Activated T-helper 1 cell treated with anti-CD3 and anti-CD28 coated beads, Interleukin-12 subunit alpha, Interleukin-12 subunit beta, Interleukin-2, Interleukin-4 antibody, amounts not matched to agents 30 ng/mL and 10 ng/mL and 1 ng/mL, durations not matched to agents 14 hours and 24 hours and 36 hours (primary cell): Measurements from ENCODE around the gene DGAT2. TPM values are rescaled to one million over a fixed set of nuclear protein-coding genes. Genes with fewer than 3 reads are reported as not detected.

Experiments
- DNase-seq: peaks from one replicate; pipeline ENCODE4 v3.0.0; 2021; ENCODE audit warnings: low spot score
- H3K27ac Mint-ChIP-seq: one replicate; pipeline ENCODE4 v1.8.0; 2021; ENCODE audit warnings: mild to moderate bottlenecking, mixed read lengths
- H3K27me3 Mint-ChIP-seq: one replicate; pipeline ENCODE4 v1.8.0; 2022; ENCODE audit warnings: mild to moderate bottlenecking, moderate library complexity, mixed read lengths; ENCODE audit not compliant: insufficient read depth
- H3K36me3 Mint-ChIP-seq: one replicate; pipeline ENCODE4 v1.8.0; 2021; ENCODE audit warnings: low read depth, mixed read lengths
- H3K4me1 Mint-ChIP-seq: one replicate; pipeline ENCODE4 v1.8.0; 2021; ENCODE audit warnings: low read depth, mixed read lengths
- H3K4me3 Mint-ChIP-seq: one replicate; pipeline ENCODE4 v1.8.0; 2021; ENCODE audit warnings: mild to moderate bottlenecking, moderate library complexity, mixed read lengths
- H3K9me3 Mint-ChIP-seq: one replicate; pipeline ENCODE4 v1.8.0; 2021; ENCODE audit warnings: mixed read lengths
- intact Hi-C: fragments of 100-400 bp; cut with micrococcal nuclease; formaldehyde crosslinking; loops from one replicate; pipeline ENCODE4 v1.15.1; 2024
- total RNA-seq: library from RNA; stranded (reverse); gene quantifications from 2 replicates; pipeline ENCODE4 v1.2.3, GENCODE V29; 2022

The DGAT2 gene
- total RNA-seq, 1 donor from 2014 or later, result 9.8 TPM

- Mint-ChIP-seq H3K36me3 (peaks cover 9% of the 10 kb centered on the region), H3K4me3 (no peak overlapping the region), H3K4me1 (peaks cover 44% of the 10 kb centered on the region), H3K27me3 (no peaks in the 10 kb centered on the region), H3K27ac (no peak overlapping the region), H3K9me3 (no peaks in the 10 kb centered on the region)
- no peak for DNase-seq
- intact Hi-C loops, result no loop called here
Measured at GRCh38 chr11:75777461-75778110, 9.0 kb downstream of the DGAT2 start.

- intact Hi-C loops, result no loop called here
- no peak overlapping the region for H3K27ac Mint-ChIP-seq
- peaks cover 2% of the 10 kb centered on the region for H3K36me3 Mint-ChIP-seq
- peaks cover 36% of the 10 kb centered on the region for H3K4me1 Mint-ChIP-seq
- no peak overlapping the region for H3K4me3 Mint-ChIP-seq
- DNase-seq, result no peak
- no peaks in the 10 kb centered on the region for H3K27me3 Mint-ChIP-seq
- no peaks in the 10 kb centered on the region for H3K9me3 Mint-ChIP-seq
Measured at GRCh38 chr11:75778962-75779361, 10.4 kb downstream of the DGAT2 start.

DNA sequence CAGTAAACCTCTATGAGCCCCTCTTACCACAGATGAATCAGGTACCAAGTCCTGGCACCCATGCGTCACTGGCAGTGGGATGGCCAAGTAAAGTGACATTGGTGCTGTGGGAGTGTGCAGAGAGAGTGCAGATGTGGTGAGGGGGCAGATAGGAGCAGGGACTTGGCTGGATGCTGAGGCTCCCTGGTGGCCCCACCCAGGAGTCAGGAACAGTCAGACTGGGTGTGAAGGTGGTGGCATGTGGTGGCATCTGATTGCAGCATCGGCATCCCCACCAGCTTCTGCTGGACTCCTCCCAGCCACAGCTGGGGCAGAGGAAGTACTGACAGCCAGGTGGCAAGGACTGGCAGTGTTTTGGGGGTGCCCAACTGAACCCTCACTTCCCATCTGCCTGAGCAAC, 11.4 kb downstream of the DGAT2 start:
- H3K36me3 Mint-ChIP-seq, result peaks cover 2% of the 10 kb centered on the region
- no peak overlapping the region for H3K4me3 Mint-ChIP-seq
- intact Hi-C loops, result no loop called here
- no peaks in the 10 kb centered on the region for H3K9me3 Mint-ChIP-seq
- H3K4me1 Mint-ChIP-seq, result peaks cover 26% of the 10 kb centered on the region
- DNase-seq, result no peak
- no peaks in the 10 kb centered on the region for H3K27me3 Mint-ChIP-seq
- no peak overlapping the region for H3K27ac Mint-ChIP-seq

DNA sequence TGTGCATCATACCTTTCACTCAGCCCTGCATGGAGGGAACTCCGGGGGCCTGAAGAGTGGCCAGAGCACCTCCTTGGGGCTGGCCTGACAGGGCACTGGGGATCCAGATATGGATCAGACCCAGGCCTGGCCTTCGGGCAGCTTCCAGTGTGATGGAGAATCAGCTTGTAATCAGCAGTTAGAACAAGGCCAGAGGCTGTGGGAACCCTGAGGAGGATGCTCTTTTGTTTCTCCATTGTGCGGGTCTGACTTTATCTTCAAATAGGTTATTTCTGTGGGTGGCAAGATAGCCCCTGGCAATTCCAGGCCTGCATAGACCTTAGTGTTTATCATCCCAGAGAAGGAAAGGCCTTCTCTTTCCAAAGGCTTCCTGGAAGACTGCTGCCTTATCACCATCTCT, 12.3 kb downstream of the DGAT2 start:
- intact Hi-C loops, result no loop called here

DNA sequence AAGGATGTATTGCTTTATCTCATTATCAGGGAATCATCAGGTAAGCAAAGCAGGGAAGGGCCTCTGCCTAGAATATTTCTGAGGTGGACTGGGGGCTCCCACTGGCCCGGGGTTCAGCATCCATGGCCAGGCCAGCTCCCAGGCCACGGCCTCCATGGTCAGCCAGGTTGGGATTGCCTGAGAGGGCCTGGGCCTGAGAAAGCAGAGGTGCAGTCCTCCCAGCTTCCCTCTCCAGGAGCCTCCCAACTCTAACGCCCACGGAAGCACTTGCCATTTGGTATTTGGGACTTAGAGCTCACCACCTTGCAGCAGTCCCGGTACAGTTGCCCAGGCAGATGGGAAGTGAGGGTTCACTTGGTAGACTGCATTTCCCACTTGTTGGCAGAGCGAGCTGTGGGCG, 12.7 kb downstream of the DGAT2 start:
- H3K36me3 Mint-ChIP-seq, result peaks cover 2% of the 10 kb centered on the region
- intact Hi-C loops, result no loop called here
- H3K27me3 Mint-ChIP-seq, result no peaks in the 10 kb centered on the region

More for the DNA sequence above, 12.3 kb downstream of the DGAT2 start:
- H3K36me3 Mint-ChIP-seq, result peaks cover 2% of the 10 kb centered on the region
- H3K9me3 Mint-ChIP-seq, result no peaks in the 10 kb centered on the region
- no peak for DNase-seq
- peaks cover 24% of the 10 kb centered on the region for H3K4me1 Mint-ChIP-seq
- no peak overlapping the region for H3K4me3 Mint-ChIP-seq
- no peak overlapping the region for H3K27ac Mint-ChIP-seq
- no peaks in the 10 kb centered on the region for H3K27me3 Mint-ChIP-seq

GRCh38 chr11:75781831-75782230, 13.3 kb downstream of the DGAT2 start:
- H3K27me3 Mint-ChIP-seq, result no peaks in the 10 kb centered on the region
- DNase-seq, result no peak
- no peak overlapping the region for H3K27ac Mint-ChIP-seq
- peaks cover 16% of the 10 kb centered on the region for H3K4me1 Mint-ChIP-seq
- no peak overlapping the region for H3K4me3 Mint-ChIP-seq
- peaks cover 2% of the 10 kb centered on the region for H3K36me3 Mint-ChIP-seq
- intact Hi-C loops, result no loop called here
- no peaks in the 10 kb centered on the region for H3K9me3 Mint-ChIP-seq

More for the DNA sequence above, 12.7 kb downstream of the DGAT2 start:
- Mint-ChIP-seq H3K4me1 (peaks cover 20% of the 10 kb centered on the region), H3K4me3 (no peak overlapping the region), H3K9me3 (no peaks in the 10 kb centered on the region), H3K27ac (no peak overlapping the region)
- no peak for DNase-seq

DNA sequence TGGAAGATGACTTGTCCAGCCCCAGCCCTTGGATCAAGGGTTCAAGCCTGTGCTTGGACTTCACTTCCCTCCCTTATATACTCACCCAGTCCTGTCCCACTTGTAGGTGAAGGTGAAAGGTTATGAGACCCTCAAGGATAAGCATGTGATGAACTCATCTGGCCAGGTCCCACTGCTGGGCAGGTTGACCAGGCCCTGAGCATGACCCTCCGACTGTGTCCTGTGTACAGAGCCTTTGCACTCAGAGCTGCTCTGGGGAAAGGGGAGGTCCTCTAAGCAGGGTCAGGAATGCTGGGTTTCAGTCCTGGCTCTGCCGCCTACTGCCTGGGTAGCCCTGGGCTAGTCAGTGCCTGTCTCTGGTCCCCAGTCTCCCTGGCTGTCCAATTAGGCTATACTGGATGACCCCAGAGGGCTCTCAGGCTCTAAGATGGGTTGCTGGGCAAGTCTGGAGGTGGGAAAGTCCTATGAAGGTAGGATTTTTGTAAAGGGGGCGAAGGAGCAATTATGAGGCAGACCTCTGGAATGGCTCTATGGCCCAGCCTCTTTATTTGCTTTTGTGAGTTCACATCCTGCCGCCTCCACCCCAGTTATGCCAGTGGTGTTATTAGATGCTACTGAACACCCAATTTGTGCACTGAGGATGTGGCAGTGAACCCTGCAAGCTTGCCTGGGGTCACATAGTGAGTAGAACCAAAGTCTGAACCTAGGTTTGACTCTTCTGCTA, 14.1 kb downstream of the DGAT2 start:
- H3K27ac Mint-ChIP-seq, result no peak overlapping the region
- intact Hi-C loops, result no loop called here
- H3K36me3 Mint-ChIP-seq, result no peaks in the 10 kb centered on the region
- H3K27me3 Mint-ChIP-seq, result peaks cover 2% of the 10 kb centered on the region
- no peak overlapping the region for H3K4me3 Mint-ChIP-seq
- H3K9me3 Mint-ChIP-seq, result no peaks in the 10 kb centered on the region
- DNase-seq, result no peak
- peaks cover 7% of the 10 kb centered on the region for H3K4me1 Mint-ChIP-seq

DNA sequence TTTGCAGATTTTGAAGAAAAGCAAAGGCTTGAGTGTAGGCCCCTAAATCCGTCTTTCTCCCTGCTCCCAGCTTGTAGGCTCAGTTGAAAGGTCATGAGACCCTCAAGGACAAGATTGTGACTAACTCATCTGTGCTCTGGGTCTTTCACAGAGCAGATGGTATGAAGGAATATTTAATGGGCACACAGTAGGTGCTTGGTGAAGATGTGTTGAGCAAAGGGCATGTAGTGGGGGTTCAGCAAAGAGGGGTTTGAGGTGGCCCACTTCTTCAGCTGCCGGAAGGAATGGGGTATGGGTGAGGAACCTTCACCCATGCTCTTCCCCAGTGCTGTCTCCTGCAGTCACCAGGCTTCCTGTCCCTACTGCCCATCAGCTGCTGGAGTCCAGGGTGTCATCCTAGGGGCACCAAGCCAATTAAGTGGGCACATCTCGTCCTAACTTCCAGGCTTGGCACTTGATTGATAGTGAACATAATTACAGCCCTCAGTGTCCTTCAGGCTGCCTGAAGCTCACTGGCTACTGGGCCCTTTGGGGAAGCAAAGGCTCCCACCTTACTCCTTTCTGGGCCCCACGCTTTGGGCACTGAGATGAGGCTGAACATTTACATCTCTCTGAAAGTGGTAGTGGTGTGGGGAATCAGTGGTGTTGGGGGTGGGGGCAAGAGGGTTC, 15.0 kb downstream of the DGAT2 start:
- H3K27me3 Mint-ChIP-seq, result peaks cover 2% of the 10 kb centered on the region

GRCh38 chr11:75784085-75784478, 15.5 kb downstream of the DGAT2 start:
- Mint-ChIP-seq H3K4me3 (no peak overlapping the region), H3K27ac (no peak overlapping the region), H3K36me3 (peaks cover 1% of the 10 kb centered on the region), H3K9me3 (no peaks in the 10 kb centered on the region), H3K27me3 (peaks cover 2% of the 10 kb centered on the region), H3K4me1 (no peaks in the 10 kb centered on the region)
- intact Hi-C loops, result no loop called here
- no peak for DNase-seq

More for the DNA sequence above, 15.0 kb downstream of the DGAT2 start:
- Mint-ChIP-seq H3K4me1 (no peaks in the 10 kb centered on the region), H3K27ac (no peak overlapping the region), H3K9me3 (no peaks in the 10 kb centered on the region), H3K4me3 (no peak overlapping the region), H3K36me3 (no peaks in the 10 kb centered on the region)
- intact Hi-C loops, result no loop called here
- DNase-seq, result no peak

- Mint-ChIP-seq H3K36me3 (peaks cover 1% of the 10 kb centered on the region), H3K4me1 (no peaks in the 10 kb centered on the region), H3K27me3 (peaks cover 2% of the 10 kb centered on the region), H3K27ac (no peak overlapping the region), H3K4me3 (no peak overlapping the region), H3K9me3 (no peaks in the 10 kb centered on the region)
- intact Hi-C loops, result no loop called here
- DNase-seq, result no peak
Measured at GRCh38 chr11:75784506-75784905, 15.9 kb downstream of the DGAT2 start.

DNA sequence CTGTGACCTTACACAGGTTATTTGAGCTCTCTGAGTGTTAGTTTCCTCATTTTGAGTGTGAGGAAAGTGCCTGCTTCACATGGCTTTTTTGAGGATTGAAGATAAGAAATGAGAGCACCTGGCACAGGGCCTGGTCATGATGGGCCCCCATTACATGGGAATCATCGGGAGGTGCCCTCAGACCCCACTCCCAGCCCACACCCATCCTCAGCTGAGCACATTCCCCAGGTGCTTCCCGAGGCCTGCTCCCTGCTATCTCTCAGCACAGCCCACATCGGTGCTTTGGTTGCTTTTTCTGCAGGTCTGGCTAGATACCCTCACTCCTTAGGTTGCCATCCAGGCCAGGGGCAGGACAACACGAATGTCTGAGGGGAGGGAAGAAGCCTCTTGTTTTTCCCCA, 16.6 kb downstream of the DGAT2 start:
- no peaks in the 10 kb centered on the region for H3K9me3 Mint-ChIP-seq
- peaks cover 2% of the 10 kb centered on the region for H3K27me3 Mint-ChIP-seq
- DNase-seq, result no peak
- H3K36me3 Mint-ChIP-seq, result peaks cover 1% of the 10 kb centered on the region
- H3K4me1 Mint-ChIP-seq, result no peaks in the 10 kb centered on the region
- intact Hi-C loops, result no loop called here
- H3K4me3 Mint-ChIP-seq, result no peak overlapping the region
- H3K27ac Mint-ChIP-seq, result no peak overlapping the region

- Mint-ChIP-seq H3K9me3 (no peaks in the 10 kb centered on the region), H3K4me1 (no peaks in the 10 kb centered on the region), H3K27me3 (peaks cover 2% of the 10 kb centered on the region), H3K36me3 (peaks cover 1% of the 10 kb centered on the region), H3K27ac (no peak overlapping the region), H3K4me3 (no peak overlapping the region)
- DNase-seq, result no peak
- intact Hi-C loops, result no loop called here
Measured at GRCh38 chr11:75786101-75786736, 17.6 kb downstream of the DGAT2 start.

DNA sequence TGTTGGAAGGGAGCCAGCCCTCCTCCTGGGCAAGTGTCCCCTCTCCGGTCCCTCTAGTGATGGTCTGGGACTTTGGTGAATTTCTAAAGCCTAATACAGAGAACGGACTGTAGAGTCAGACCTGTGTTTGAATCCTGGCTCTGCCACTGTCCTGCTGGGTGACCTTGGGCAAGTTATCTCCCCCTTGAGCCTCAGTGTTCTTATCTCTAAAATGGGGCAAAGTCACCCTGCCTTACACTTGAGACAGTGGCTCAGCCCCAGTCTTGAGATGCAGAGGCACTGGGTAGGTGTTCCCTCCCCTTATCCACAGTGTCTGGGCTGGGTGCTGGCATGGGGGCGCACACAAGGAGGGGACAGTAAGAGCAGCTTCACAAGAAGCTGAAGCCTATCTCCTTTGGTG, 20.9 kb downstream of the DGAT2 start:
- Mint-ChIP-seq H3K27me3 (peaks cover 2% of the 10 kb centered on the region), H3K4me1 (no peaks in the 10 kb centered on the region), H3K4me3 (no peak overlapping the region), H3K27ac (no peak overlapping the region), H3K9me3 (no peaks in the 10 kb centered on the region), H3K36me3 (peaks cover 1% of the 10 kb centered on the region)
- no peak for DNase-seq
- intact Hi-C loops, result no loop called here
